RPMI7951 (cell line): Measurements from ENCODE around the gene LIMA1. TPM values are rescaled to one million over a fixed set of nuclear protein-coding genes. Genes with fewer than 3 reads are reported as not detected.
A peak's percentile ranks its signal among the peaks of the same experiment; 100 is the strongest.

Source experiments
- DNase-seq: peaks from one replicate; pipeline ENCODE4 v3.0.0-alpha.2; 2012; ENCODE audit warnings: low read depth
- total RNA-seq: library from RNA; depleted of rRNA; stranded (reverse); fragments of >200 nt; shearing (Covaris generic); gene quantifications from 2 replicates; pipeline ENCODE4 v1.2.3, GENCODE V29; 2014; rRNA removed

Gene LIMA1
- total RNA-seq, 1 experiment from 2014 or later: 86.3 TPM

GRCh38 chr12:50145439-50145838, 137.9 kb downstream of the LIMA1 start:
- DNase-seq: no peak

DNA sequence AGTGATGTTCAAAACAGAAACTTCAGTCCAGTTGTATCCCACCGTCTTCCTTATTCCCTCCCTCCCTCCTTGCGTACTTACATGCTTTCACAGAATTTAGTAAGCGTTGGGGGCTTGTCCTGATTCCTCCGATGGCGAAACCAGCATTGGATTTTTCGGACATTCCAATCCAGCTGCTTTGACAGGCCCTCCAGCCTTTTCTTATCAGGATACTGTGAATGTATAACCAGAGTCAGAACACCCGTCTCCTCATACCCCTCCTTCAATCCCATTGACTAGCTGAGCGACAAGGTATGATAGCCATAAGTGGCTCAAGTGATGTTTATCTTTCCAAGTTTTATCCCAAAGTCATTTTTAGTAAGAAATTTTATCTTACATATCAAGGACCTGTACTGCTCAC, 140.3 kb downstream of the LIMA1 start:
- no peak for DNase-seq

GRCh38 chr12:50132505-50133135, 150.7 kb downstream of the LIMA1 start:
- DNase-seq: peak; percentile 26

DNA sequence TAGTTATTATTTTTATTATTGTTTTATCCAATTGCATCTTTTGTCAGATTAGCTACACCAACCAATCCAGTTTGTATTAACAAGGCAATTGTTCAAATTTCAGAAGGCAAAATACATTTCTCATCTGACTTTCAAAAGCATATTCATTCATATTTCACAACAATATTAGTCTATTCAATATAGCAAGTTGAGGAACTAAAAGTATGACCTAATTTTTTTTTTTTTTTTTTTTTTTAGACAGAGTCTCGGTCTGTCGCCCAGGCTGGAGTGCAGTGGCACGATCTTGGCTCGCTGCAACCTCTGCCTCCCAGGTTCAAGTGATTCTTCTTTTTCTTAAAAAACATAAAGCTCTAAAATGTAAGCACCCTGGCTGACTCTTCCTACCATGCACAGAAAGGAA, 154.0 kb downstream of the LIMA1 start:
- no peak for DNase-seq

DNA sequence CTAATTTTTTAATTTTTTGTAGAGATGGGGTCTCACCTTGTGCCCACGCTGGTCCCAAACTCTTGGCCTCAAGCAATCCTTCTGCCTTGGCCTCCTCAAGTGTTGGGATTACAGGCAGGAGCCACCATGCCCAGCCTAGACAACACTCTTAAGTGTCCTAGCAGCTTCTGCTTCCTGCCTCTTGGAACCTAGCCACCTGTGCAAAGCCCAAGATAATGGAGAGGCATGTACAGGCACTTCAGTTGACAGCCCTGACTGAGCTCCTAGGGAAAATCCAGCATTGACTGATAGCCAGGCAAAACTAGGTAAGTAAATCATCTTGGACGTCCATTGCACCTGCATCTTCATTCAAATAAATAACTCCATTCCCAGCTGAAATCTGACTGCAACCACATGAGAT, 155.8 kb downstream of the LIMA1 start:
- DNase-seq: no peak

Other genes with a start within 250 kb of the LIMA1 start
- gene ASIC1, start 225.9 kb downstream of the LIMA1 start, total RNA-seq: 0.24 and 0.39 TPM in 2 replicates
- gene SMARCD1, start 198.2 kb downstream of the LIMA1 start, total RNA-seq: 35.9 and 41.8 TPM in 2 replicates
- gene GPD1, start 179.5 kb downstream of the LIMA1 start, total RNA-seq: 0.39 TPM in 1 of 2 replicates, not detected in the other
- 87.1 and 93.9 TPM in 2 replicates for gene COX14, start 171.3 kb downstream of the LIMA1 start, total RNA-seq
- gene CERS5, start 116.2 kb downstream of the LIMA1 start, total RNA-seq: 10.2 and 10.9 TPM in 2 replicates
- not detected in 2 replicates for gene FAM186A, start 113.1 kb upstream of the LIMA1 start, total RNA-seq
- 14.3 and 17.3 TPM in 2 replicates for gene LARP4, start 117.4 kb upstream of the LIMA1 start, total RNA-seq
- 10.8 and 11.8 TPM in 2 replicates for gene DIP2B, start 221.5 kb upstream of the LIMA1 start, total RNA-seq